Hematopoietic multipotent progenitor cell treated with erythropoietin and hydrocortisone succinate and interleukin-3 and kit ligand, for 8 days (in vitro differentiated cells): ENCODE data around the gene CADPS2.

Experiments used
- DNase-seq: peaks from one replicate; pipeline ENCODE4 v3.0.0-alpha.2; 2015

CADPS2 gene

GRCh38 chr7:122767339-122767738, 118.9 kb downstream of the CADPS2 start:
- DNase-seq: no peak

- no peak for DNase-seq
Measured at GRCh38 chr7:122766593-122766992, 119.7 kb downstream of the CADPS2 start.

GRCh38 chr7:122764902-122765301, 121.4 kb downstream of the CADPS2 start:
- no peak for DNase-seq

- no peak for DNase-seq
Measured at GRCh38 chr7:122764020-122764419, 122.2 kb downstream of the CADPS2 start.

GRCh38 chr7:122762071-122762470, 124.2 kb downstream of the CADPS2 start:
- no peak for DNase-seq

GRCh38 chr7:122758501-122758900, 127.8 kb downstream of the CADPS2 start:
- no peak for DNase-seq

GRCh38 chr7:122756860-122757259, 129.4 kb downstream of the CADPS2 start:
- DNase-seq: no peak

- no peak for DNase-seq
Measured at GRCh38 chr7:122755696-122756095, 130.6 kb downstream of the CADPS2 start.

GRCh38 chr7:122752583-122752982, 133.7 kb downstream of the CADPS2 start:
- DNase-seq: no peak

GRCh38 chr7:122750389-122750788, 135.9 kb downstream of the CADPS2 start:
- no peak for DNase-seq

- DNase-seq: no peak
Measured at GRCh38 chr7:122748195-122748594, 138.1 kb downstream of the CADPS2 start.

- DNase-seq: no peak
Measured at GRCh38 chr7:122746948-122747347, 139.3 kb downstream of the CADPS2 start.

GRCh38 chr7:122743211-122743610, 143.0 kb downstream of the CADPS2 start:
- no peak for DNase-seq

GRCh38 chr7:122738947-122739346, 147.3 kb downstream of the CADPS2 start:
- DNase-seq: no peak

GRCh38 chr7:122736183-122736582, 150.1 kb downstream of the CADPS2 start:
- DNase-seq: no peak

GRCh38 chr7:122727759-122728158, 158.5 kb downstream of the CADPS2 start:
- DNase-seq: no peak

- DNase-seq: no peak
Measured at GRCh38 chr7:122727354-122727753, 158.9 kb downstream of the CADPS2 start.

- no peak for DNase-seq
Measured at GRCh38 chr7:122726881-122727280, 159.4 kb downstream of the CADPS2 start.

- DNase-seq: no peak
Measured at GRCh38 chr7:122724366-122724765, 161.9 kb downstream of the CADPS2 start.

GRCh38 chr7:122719010-122719578, 167.2 kb downstream of the CADPS2 start:
- DNase-seq: no peak

- no peak for DNase-seq
Measured at GRCh38 chr7:122717356-122718089, 168.7 kb downstream of the CADPS2 start.

- no peak for DNase-seq
Measured at GRCh38 chr7:122715183-122715582, 171.1 kb downstream of the CADPS2 start.

GRCh38 chr7:122710916-122711315, 175.3 kb downstream of the CADPS2 start:
- DNase-seq: no peak

GRCh38 chr7:122709930-122710646, 176.2 kb downstream of the CADPS2 start:
- no peak for DNase-seq
